GM12878 (cell line): Measurements from ENCODE around the gene FN1.

Source experiments
- CTCF ChIP-seq, 3 experiments: IDR thresholded peaks in 2 of 3; conservative IDR thresholded peaks in 1 of 3; 2 replicates each; pipeline ENCODE4 v1.5.1; 2011; ENCODE audit warnings: low read depth in 3 of 3, low read length in 3 of 3, mild to moderate bottlenecking in 3 of 3, control low read depth in 2 of 3, moderate library complexity in 2 of 3, inconsistent platforms in 1 of 3, mixed read lengths in 1 of 3; ENCODE audit not compliant: control insufficient read depth in 2 of 3, insufficient read depth in 1 of 3; ENCODE audit errors: extremely low read depth in 1 of 3
- ELK1 ChIP-seq: IDR thresholded peaks from 2 replicates; pipeline ENCODE4 v1.6.1; 2012; ENCODE audit warnings: low read depth, low read length, improper control_type of control experiment
- EZH2 ChIP-seq: IDR thresholded peaks from 2 replicates; pipeline ENCODE4 v1.6.1; 2012; ENCODE audit warnings: low read depth, mild to moderate bottlenecking, control low read depth, inconsistent platforms, low read length, borderline replicate concordance; ENCODE audit not compliant: control insufficient read depth
- IRF5 ChIP-seq: fragments of 450-650 bp; IDR thresholded peaks from 2 replicates; pipeline ENCODE4 v1.6.1; 2017; ENCODE audit warnings: borderline replicate concordance
- MAX ChIP-seq: IDR thresholded peaks from 2 replicates; pipeline ENCODE4 v1.6.1; 2012; ENCODE audit warnings: low read depth, low read length, improper control_type of control experiment
- POLR2A ChIP-seq: IDR thresholded peaks from 2 replicates; pipeline ENCODE4 v1.6.1; 2011; ENCODE audit warnings: low read depth, mild to moderate bottlenecking, low read length
- POLR2AphosphoS5 ChIP-seq: IDR thresholded peaks from 2 replicates; pipeline ENCODE4 v1.6.1; 2011; ENCODE audit warnings: mild to moderate bottlenecking, low read length, inconsistent platforms
- RAD21 ChIP-seq: IDR thresholded peaks from 2 replicates; pipeline ENCODE4 v1.6.1; 2011; ENCODE audit warnings: mild to moderate bottlenecking, low read depth, low read length, moderate library complexity; ENCODE audit not compliant: insufficient read depth
- ZBTB33 ChIP-seq: fragments of 450-650 bp; IDR thresholded peaks from 2 replicates; pipeline ENCODE4 v1.6.1; 2017; ENCODE audit warnings: mild to moderate bottlenecking
- ZNF274 ChIP-seq: IDR thresholded peaks from one replicate; pipeline ENCODE4 v1.8.0; 2011; ENCODE audit not compliant: insufficient read length, insufficient read depth

GRCh38 chr2:215320679-215321078, 115.2 kb downstream of the FN1 start:
- no peak for TF ChIP-seq POLR2A
- TF ChIP-seq ZNF274, result no peak
- no peak for TF ChIP-seq CTCF (IDR thresholded peaks at IDR 0.05 in 2 of 3, conservative IDR thresholded peaks at IDR 0.05 in 1 of 3; ENCODE audit: control insufficient read depth in 2 of 3, extremely low read depth in 1 of 3, insufficient read depth in 1 of 3, low read depth in 3 of 3, low read length in 3 of 3)
- no peak for TF ChIP-seq RAD21
- TF ChIP-seq MAX, result no peak
- no peak for TF ChIP-seq POLR2AphosphoS5
- TF ChIP-seq EZH2, result no peak
- no peak for TF ChIP-seq ZBTB33
- no peak for TF ChIP-seq IRF5
- TF ChIP-seq ELK1, result no peak
